ENCODE results near the gene DLEC1. TPM values are rescaled to one million over a fixed set of nuclear protein-coding genes. Genes with fewer than 3 reads are reported as not detected.
A peak's percentile ranks its signal among the peaks of the same experiment; 100 is the strongest.

The DLEC1 gene
- total RNA-seq, 1 donor from 2014 or later = 0.54 TPM

DNA sequence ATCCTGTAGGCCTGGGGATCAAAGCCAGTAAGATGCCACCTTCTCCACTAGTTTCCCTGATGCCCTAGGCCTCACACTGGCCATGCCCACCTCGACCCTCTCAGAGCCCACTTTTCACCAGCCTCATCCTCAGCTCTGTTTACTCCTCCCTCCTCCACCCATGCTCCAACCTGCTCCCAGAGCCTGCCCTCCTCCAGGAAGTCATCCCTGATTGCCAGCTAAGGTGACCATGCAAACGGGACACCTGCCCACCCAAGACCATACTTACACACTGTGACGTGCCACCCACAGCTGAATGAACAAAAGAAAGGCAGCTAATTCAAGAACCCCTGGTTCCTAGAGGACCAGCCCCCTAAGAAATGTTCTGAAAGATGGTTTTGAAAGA is 18.7 kb upstream of the DLEC1 start:
- H3K27ac ChIP-seq (ENCODE audit: low read depth, low read length) = no peak overlapping the region
- Mint-ChIP-seq H3K27me3 (ENCODE audit: low read depth, unreplicated experiment) (no peaks in the 10 kb centered on the region), H3K4me1 (ENCODE audit: low read depth, unreplicated experiment) (no peaks in the 10 kb centered on the region), H3K27ac (ENCODE audit: unreplicated experiment) (no peak overlapping the region), H3K9me3 (ENCODE audit: unreplicated experiment) (no peaks in the 10 kb centered on the region), H3K36me3 (ENCODE audit: low read depth, unreplicated experiment) (peaks cover 20% of the 10 kb centered on the region), H3K4me3 (ENCODE audit: unreplicated experiment) (peak overlapping the region; percentile 3)
- no peaks in the 10 kb centered on the region for H3K9me3 ChIP-seq (ENCODE audit: insufficient read depth, low read depth, low read length)
- TF ChIP-seq, protein P1, sequence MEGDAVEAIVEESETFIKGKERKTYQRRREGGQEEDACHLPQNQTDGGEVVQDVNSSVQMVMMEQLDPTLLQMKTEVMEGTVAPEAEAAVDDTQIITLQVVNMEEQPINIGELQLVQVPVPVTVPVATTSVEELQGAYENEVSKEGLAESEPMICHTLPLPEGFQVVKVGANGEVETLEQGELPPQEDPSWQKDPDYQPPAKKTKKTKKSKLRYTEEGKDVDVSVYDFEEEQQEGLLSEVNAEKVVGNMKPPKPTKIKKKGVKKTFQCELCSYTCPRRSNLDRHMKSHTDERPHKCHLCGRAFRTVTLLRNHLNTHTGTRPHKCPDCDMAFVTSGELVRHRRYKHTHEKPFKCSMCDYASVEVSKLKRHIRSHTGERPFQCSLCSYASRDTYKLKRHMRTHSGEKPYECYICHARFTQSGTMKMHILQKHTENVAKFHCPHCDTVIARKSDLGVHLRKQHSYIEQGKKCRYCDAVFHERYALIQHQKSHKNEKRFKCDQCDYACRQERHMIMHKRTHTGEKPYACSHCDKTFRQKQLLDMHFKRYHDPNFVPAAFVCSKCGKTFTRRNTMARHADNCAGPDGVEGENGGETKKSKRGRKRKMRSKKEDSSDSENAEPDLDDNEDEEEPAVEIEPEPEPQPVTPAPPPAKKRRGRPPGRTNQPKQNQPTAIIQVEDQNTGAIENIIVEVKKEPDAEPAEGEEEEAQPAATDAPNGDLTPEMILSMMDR (IDR thresholded peaks at IDR 0.05; ENCODE audit: insufficient read depth, low read depth, low read length) = no peak
- TF ChIP-seq EZH2 (IDR thresholded peaks at IDR 0.05; ENCODE audit: insufficient read depth, low read length) = no peak
- no peak overlapping the region for H2AFZ ChIP-seq (ENCODE audit: low read depth, low read length)
- FAIRE-seq (no peak), DNase-seq (ENCODE audit: low read depth) (no peak)
- no peak overlapping the region for H3K4me3 ChIP-seq (ENCODE audit: insufficient read depth, low read depth, low read length)
- H3K27me3 ChIP-seq (ENCODE audit: insufficient read depth, low read length) = no peaks in the 10 kb centered on the region
- H3K79me2 ChIP-seq (ENCODE audit: insufficient read depth, low read length) = no peaks in the 10 kb centered on the region
- peaks cover 2% of the 10 kb centered on the region for H3K4me1 ChIP-seq (ENCODE audit: insufficient read depth, low read length)
- H3K4me2 ChIP-seq (ENCODE audit: low read length) = no peak overlapping the region
- H4K20me1 ChIP-seq (ENCODE audit: insufficient read depth, low read length) = peaks cover 21% of the 10 kb centered on the region
- peaks cover 4% of the 10 kb centered on the region for H3K36me3 ChIP-seq (ENCODE audit: insufficient read depth, low read length)
- H3K9ac ChIP-seq (ENCODE audit: low read length) = no peak overlapping the region

DNA sequence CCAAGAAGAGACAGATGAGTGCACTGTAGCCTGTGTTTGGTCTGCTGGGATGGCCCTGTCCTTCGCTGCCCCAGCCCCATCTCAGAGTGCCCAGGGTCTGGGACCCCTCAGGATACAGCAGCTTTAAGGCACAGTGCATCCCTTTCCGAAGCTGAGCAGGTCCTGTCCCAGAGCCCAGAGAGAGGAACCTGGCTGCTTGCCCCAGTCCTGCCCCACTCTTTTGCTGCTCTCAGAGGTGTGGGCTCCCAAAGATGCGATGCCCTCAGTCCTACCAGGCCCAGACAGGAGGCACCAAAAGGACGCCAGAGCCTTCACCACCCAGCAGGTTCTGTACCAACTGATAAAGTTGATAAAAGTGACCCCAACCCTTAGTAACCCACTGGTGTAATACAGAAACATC is 17.8 kb upstream of the DLEC1 start:
- H3K27me3 Mint-ChIP-seq (ENCODE audit: low read depth, unreplicated experiment) = no peaks in the 10 kb centered on the region
- TF ChIP-seq, protein P1 (IDR thresholded peaks at IDR 0.05; ENCODE audit: insufficient read depth, low read depth, low read length) = no peak
- TF ChIP-seq EZH2 (IDR thresholded peaks at IDR 0.05; ENCODE audit: insufficient read depth, low read length) = no peak
- H3K27ac Mint-ChIP-seq (ENCODE audit: unreplicated experiment) = no peak overlapping the region
- Histone ChIP-seq H4K20me1 (ENCODE audit: insufficient read depth, low read length) (peaks cover 21% of the 10 kb centered on the region), H3K27me3 (ENCODE audit: insufficient read depth, low read length) (no peaks in the 10 kb centered on the region), H3K36me3 (ENCODE audit: insufficient read depth, low read length) (no peaks in the 10 kb centered on the region), H3K9me3 (ENCODE audit: insufficient read depth, low read depth, low read length) (no peaks in the 10 kb centered on the region), H3K4me1 (ENCODE audit: insufficient read depth, low read length) (peaks cover 9% of the 10 kb centered on the region), H3K4me3 (ENCODE audit: insufficient read depth, low read depth, low read length) (no peak overlapping the region), H2AFZ (ENCODE audit: low read depth, low read length) (no peak overlapping the region), H3K4me2 (ENCODE audit: low read length) (no peak overlapping the region), H3K27ac (ENCODE audit: low read depth, low read length) (no peak overlapping the region), H3K79me2 (ENCODE audit: insufficient read depth, low read length) (no peaks in the 10 kb centered on the region), H3K9ac (ENCODE audit: low read length) (no peak overlapping the region)
- H3K36me3 Mint-ChIP-seq (ENCODE audit: low read depth, unreplicated experiment) = peaks cover 13% of the 10 kb centered on the region
- no peak overlapping the region for H3K4me3 Mint-ChIP-seq (ENCODE audit: unreplicated experiment)
- no peak for FAIRE-seq
- no peak for DNase-seq (ENCODE audit: low read depth)
- H3K4me1 Mint-ChIP-seq (ENCODE audit: low read depth, unreplicated experiment) = peaks cover 2% of the 10 kb centered on the region
- H3K9me3 Mint-ChIP-seq (ENCODE audit: unreplicated experiment) = no peaks in the 10 kb centered on the region

GRCh38 chr3:38022301-38022700 is 16.7 kb upstream of the DLEC1 start:
- DNase-seq (ENCODE audit: low read depth) = no peak
- no peak overlapping the region for H3K4me3 Mint-ChIP-seq (ENCODE audit: unreplicated experiment)

More at GRCh38 chr3:38022301-38022700, 16.7 kb upstream of the DLEC1 start:
- Mint-ChIP-seq H3K36me3 (ENCODE audit: low read depth, unreplicated experiment) (peaks cover 5% of the 10 kb centered on the region), H3K4me1 (ENCODE audit: low read depth, unreplicated experiment) (peaks cover 2% of the 10 kb centered on the region), H3K9me3 (ENCODE audit: unreplicated experiment) (no peaks in the 10 kb centered on the region), H3K27me3 (ENCODE audit: low read depth, unreplicated experiment) (peaks cover under 1% of the 10 kb centered on the region), H3K27ac (ENCODE audit: unreplicated experiment) (no peak overlapping the region)
- Histone ChIP-seq H4K20me1 (ENCODE audit: insufficient read depth, low read length) (peaks cover 21% of the 10 kb centered on the region), H3K4me2 (ENCODE audit: low read length) (no peak overlapping the region), H3K36me3 (ENCODE audit: insufficient read depth, low read length) (no peaks in the 10 kb centered on the region), H2AFZ (ENCODE audit: low read depth, low read length) (no peak overlapping the region), H3K27me3 (ENCODE audit: insufficient read depth, low read length) (no peaks in the 10 kb centered on the region), H3K4me3 (ENCODE audit: insufficient read depth, low read depth, low read length) (no peak overlapping the region), H3K9ac (ENCODE audit: low read length) (no peak overlapping the region), H3K27ac (ENCODE audit: low read depth, low read length) (no peak overlapping the region), H3K79me2 (ENCODE audit: insufficient read depth, low read length) (no peaks in the 10 kb centered on the region), H3K4me1 (ENCODE audit: insufficient read depth, low read length) (peaks cover 9% of the 10 kb centered on the region), H3K9me3 (ENCODE audit: insufficient read depth, low read depth, low read length) (no peaks in the 10 kb centered on the region)
- TF ChIP-seq, protein P1 (IDR thresholded peaks at IDR 0.05; ENCODE audit: insufficient read depth, low read depth, low read length) = no peak
- TF ChIP-seq EZH2 (IDR thresholded peaks at IDR 0.05; ENCODE audit: insufficient read depth, low read length) = no peak
- FAIRE-seq = no peak
